GM13977 (cell line): ENCODE results near the gene COG8.

Experiments used
- DNase-seq: peaks from one replicate; pipeline ENCODE4 v3.0.0; 2012; ENCODE audit warnings: low spot score
- CTCF ChIP-seq: IDR thresholded peaks from 2 replicates; pipeline ENCODE4 v1.5.1; 2012; ENCODE audit warnings: mild to moderate bottlenecking, control low read depth; ENCODE audit not compliant: insufficient read depth; ENCODE audit errors: extremely low read depth, missing control alignments
- in situ Hi-C: fragments of 300-500 bp; cut with MboI; formaldehyde crosslinking; loops from one replicate; pipeline ENCODE4 v1.12.0; 2022; ENCODE audit warnings: low sequenced_read_pairs, low pct_unique_long_range_greater_than_20kb, mixed read lengths, inconsistent platforms; ENCODE audit not compliant: unreplicated experiment

Gene COG8

GRCh38 chr16:69318177-69318910 lies 21.0 kb downstream of the COG8 start:
- in situ Hi-C loops, result no loop called here
- no peak for DNase-seq
- no peak for TF ChIP-seq CTCF

GRCh38 chr16:69316595-69317034 lies 22.7 kb downstream of the COG8 start:
- in situ Hi-C loops, result no loop called here
- TF ChIP-seq CTCF, result no peak

GRCh38 chr16:69315486-69316311 lies 23.7 kb downstream of the COG8 start:
- in situ Hi-C loops, result no loop called here
- no peak for DNase-seq
- no peak for TF ChIP-seq CTCF

More at GRCh38 chr16:69316595-69317034, 22.7 kb downstream of the COG8 start:
- DNase-seq, result no peak

- TF ChIP-seq CTCF, result no peak
- no peak for DNase-seq
- in situ Hi-C loops, result no loop called here
Measured at GRCh38 chr16:69314534-69314933, 24.8 kb downstream of the COG8 start.

- in situ Hi-C loops, result no loop called here
- no peak for TF ChIP-seq CTCF
- no peak for DNase-seq
Measured at GRCh38 chr16:69313469-69313868, 25.9 kb downstream of the COG8 start.

GRCh38 chr16:69311533-69312387 lies 27.6 kb downstream of the COG8 start:
- TF ChIP-seq CTCF, result peak; percentile 21
- in situ Hi-C loops, result no loop called here
- DNase-seq, result peak; percentile 62
